Gastrocnemius medialis (tissue), 4 donors: ENCODE data around the gene RND1.
"Not testable (repeated sequence)": the region's sequence is repeated elsewhere in the genome, so short reads cannot be mapped to it uniquely, and the experiment has no call there.

Experiments used
- POLR2A ChIP-seq, 2 donors: fragments of 450-650 bp; IDR thresholded peaks; one replicate each; pipeline ENCODE4 v1.6.1; 2017; ENCODE audit warnings: antibody characterized with exemption in 2 of 2, mild to moderate bottlenecking in 2 of 2, moderate library complexity in 2 of 2
- TF ChIP-seq, protein P1 (sequence below), 5 experiments: fragments of 450-650 bp in 3 of 5; fragments of 200-600 bp in 2 of 5; sonication (generic) in 2 of 5; IDR thresholded peaks in 4 of 5; conservative IDR thresholded peaks in 1 of 5; 1 replicate in 4 of 5; 2 replicates in 1 of 5; pipeline ENCODE4 v1.5.1; 2016 to 2019; ENCODE audit warnings: antibody characterized with exemption in 5 of 5, mild to moderate bottlenecking in 3 of 5, moderate library complexity in 3 of 5

DNA sequence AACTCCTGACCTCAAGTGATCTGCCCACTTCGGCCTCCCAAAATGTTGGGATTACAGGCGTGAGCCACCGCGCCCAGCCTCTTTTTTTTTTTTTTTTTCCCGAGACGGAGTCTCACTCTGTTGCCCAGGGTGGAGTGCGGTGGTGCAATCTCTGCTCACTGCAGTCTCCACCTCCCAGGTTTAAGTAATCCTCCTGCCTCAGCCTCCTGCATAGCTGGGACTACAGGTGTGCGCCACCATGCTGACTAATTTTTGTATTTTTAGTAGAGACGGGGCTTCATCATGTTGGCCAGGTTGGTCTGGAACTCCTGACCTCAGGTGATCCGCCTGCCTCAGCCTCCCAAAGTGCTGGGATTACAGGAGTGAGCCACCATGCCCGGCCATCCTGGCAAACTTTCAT, 44.0 kb upstream of the RND1 start:
- TF ChIP-seq, protein P1, sequence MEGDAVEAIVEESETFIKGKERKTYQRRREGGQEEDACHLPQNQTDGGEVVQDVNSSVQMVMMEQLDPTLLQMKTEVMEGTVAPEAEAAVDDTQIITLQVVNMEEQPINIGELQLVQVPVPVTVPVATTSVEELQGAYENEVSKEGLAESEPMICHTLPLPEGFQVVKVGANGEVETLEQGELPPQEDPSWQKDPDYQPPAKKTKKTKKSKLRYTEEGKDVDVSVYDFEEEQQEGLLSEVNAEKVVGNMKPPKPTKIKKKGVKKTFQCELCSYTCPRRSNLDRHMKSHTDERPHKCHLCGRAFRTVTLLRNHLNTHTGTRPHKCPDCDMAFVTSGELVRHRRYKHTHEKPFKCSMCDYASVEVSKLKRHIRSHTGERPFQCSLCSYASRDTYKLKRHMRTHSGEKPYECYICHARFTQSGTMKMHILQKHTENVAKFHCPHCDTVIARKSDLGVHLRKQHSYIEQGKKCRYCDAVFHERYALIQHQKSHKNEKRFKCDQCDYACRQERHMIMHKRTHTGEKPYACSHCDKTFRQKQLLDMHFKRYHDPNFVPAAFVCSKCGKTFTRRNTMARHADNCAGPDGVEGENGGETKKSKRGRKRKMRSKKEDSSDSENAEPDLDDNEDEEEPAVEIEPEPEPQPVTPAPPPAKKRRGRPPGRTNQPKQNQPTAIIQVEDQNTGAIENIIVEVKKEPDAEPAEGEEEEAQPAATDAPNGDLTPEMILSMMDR (IDR thresholded peaks at IDR 0.05 in 4 of 5, conservative IDR thresholded peaks at IDR 0.05 in 1 of 5) = not testable (repeated sequence)
- TF ChIP-seq POLR2A (IDR thresholded peaks at IDR 0.05) = not testable (repeated sequence)
